ENCODE data around the gene DGAT2L6. TPM values are rescaled to one million over a fixed set of nuclear protein-coding genes. Genes with fewer than 3 reads are reported as not detected.
A peak's percentile ranks its signal among the peaks of the same experiment; 100 is the strongest.

Gene DGAT2L6
- total RNA-seq, 1 experiment from 2014 or later, result not detected

DNA sequence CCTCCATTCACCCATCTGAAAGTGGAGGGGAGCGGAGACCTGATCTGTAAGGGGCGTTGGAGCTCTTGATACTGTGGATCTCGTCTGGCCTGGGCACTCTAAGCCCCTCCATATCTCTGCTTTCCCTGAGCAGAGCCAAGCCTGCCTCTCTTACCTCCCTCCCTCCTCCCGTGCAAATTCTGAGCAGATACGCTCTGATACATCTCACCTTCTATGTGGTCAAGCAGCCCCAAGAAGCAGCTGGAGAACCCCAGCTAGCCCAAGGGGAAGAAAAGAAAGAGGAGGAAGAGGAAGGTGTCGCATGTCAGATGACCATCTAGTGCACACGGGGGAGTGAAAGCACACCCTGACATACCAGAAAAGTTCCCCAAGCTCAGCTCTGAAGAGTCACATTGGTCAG lies 1.9 kb upstream of the DGAT2L6 start:
- intact Hi-C loops (cut with micrococcal nuclease), result loop anchor here (2.0 kb wide), 1 partner anchor 43 kb away; the partner anchor contains the start of gene IGBP1
- no peaks in the 10 kb centered on the region for H3K9me3 ChIP-seq (ENCODE audit: low read length)
- no peaks in the 10 kb centered on the region for H3K79me2 ChIP-seq (ENCODE audit: low read length)
- peak overlapping the region; percentile 94; the same call in 1 of the 2 replicates for H3K27ac ChIP-seq (ENCODE audit: low read length)
- H3K27me3 ChIP-seq (ENCODE audit: low read length), result no peaks in the 10 kb centered on the region
- H3K4me3 ChIP-seq (ENCODE audit: low read length), result no peak overlapping the region
- peaks cover 38% of the 10 kb centered on the region for H3K4me1 ChIP-seq (ENCODE audit: insufficient read depth, low read length)
- no peaks in the 10 kb centered on the region for H3F3A ChIP-seq (ENCODE audit: low read length, unreplicated experiment)
- ATAC-seq (no peak), DNase-seq (no peak)
- H3K9ac ChIP-seq (ENCODE audit: low read length), result no peak overlapping the region
- no peaks in the 10 kb centered on the region for H4K20me1 ChIP-seq (ENCODE audit: low read length)
- ChIA-PET POLR2A (ENCODE audit: unreplicated experiment) (no interaction called here), CTCF (no interaction called here)
- no peak overlapping the region for H2AFZ ChIP-seq (ENCODE audit: low read length)
- no TSS peak for BruUV-seq (replicated peaks)
- H3K9me2 ChIP-seq (replicated peaks; ENCODE audit: low read length), result no peaks in the 10 kb centered on the region
- H3K4me2 ChIP-seq (ENCODE audit: low read length), result no peak overlapping the region
- TF ChIP-seq, protein P1, sequence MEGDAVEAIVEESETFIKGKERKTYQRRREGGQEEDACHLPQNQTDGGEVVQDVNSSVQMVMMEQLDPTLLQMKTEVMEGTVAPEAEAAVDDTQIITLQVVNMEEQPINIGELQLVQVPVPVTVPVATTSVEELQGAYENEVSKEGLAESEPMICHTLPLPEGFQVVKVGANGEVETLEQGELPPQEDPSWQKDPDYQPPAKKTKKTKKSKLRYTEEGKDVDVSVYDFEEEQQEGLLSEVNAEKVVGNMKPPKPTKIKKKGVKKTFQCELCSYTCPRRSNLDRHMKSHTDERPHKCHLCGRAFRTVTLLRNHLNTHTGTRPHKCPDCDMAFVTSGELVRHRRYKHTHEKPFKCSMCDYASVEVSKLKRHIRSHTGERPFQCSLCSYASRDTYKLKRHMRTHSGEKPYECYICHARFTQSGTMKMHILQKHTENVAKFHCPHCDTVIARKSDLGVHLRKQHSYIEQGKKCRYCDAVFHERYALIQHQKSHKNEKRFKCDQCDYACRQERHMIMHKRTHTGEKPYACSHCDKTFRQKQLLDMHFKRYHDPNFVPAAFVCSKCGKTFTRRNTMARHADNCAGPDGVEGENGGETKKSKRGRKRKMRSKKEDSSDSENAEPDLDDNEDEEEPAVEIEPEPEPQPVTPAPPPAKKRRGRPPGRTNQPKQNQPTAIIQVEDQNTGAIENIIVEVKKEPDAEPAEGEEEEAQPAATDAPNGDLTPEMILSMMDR (conservative IDR thresholded peaks at IDR 0.05; ENCODE audit: low read depth, low read length), result no peak
- TF ChIP-seq EZH2phosphoT487 (IDR thresholded peaks at IDR 0.05; ENCODE audit: borderline replicate concordance, low read length) (no peak), EZH2 (IDR thresholded peaks at IDR 0.05; ENCODE audit: low read length, unreplicated experiment) (no peak)
- no peaks in the 10 kb centered on the region for H3K36me3 ChIP-seq (ENCODE audit: low read depth, low read length)

DNA sequence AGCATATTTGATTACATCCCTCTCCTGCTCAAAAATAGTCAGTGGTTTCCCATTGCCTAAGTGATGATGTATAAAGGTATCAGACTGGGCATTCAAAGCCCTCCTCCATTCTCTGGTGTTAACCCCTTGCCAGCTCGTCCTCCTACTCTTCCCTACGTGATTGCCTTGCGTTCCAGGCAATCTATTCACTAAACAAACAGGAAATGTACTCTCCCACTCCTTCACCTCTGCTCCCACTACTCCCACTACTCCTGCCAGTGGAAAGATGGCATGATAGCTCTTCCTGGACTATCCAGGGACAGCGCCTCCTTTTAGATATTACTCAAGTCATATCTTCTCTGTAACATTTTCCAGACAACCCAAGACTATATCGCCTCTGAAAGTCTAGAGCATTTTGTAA lies 5.8 kb downstream of the DGAT2L6 start:
- Histone ChIP-seq H2AFZ (ENCODE audit: low read length) (no peak overlapping the region), H4K20me1 (ENCODE audit: low read length) (no peaks in the 10 kb centered on the region), H3K9ac (ENCODE audit: low read length) (no peak overlapping the region), H3K27ac (ENCODE audit: low read length) (peak overlapping the region; percentile 59), H3K79me2 (ENCODE audit: low read length) (no peaks in the 10 kb centered on the region), H3K27me3 (ENCODE audit: low read length) (no peaks in the 10 kb centered on the region), H3K9me2 (replicated peaks; ENCODE audit: low read length) (no peaks in the 10 kb centered on the region), H3K4me3 (ENCODE audit: low read length) (no peak overlapping the region), H3F3A (ENCODE audit: low read length, unreplicated experiment) (no peaks in the 10 kb centered on the region), H3K4me2 (ENCODE audit: low read length) (no peak overlapping the region), H3K4me1 (ENCODE audit: insufficient read depth, low read length) (peaks cover 5% of the 10 kb centered on the region), H3K36me3 (ENCODE audit: low read depth, low read length) (no peaks in the 10 kb centered on the region), H3K9me3 (ENCODE audit: low read length) (no peaks in the 10 kb centered on the region)
- intact Hi-C loops (cut with micrococcal nuclease), result no loop called here
- ATAC-seq, result peak; percentile 94
- peak; percentile 71 for DNase-seq
- no TSS peak for BruUV-seq (replicated peaks)
- POLR2A ChIA-PET (ENCODE audit: unreplicated experiment), result no interaction called here
- TF ChIP-seq, protein P1 (conservative IDR thresholded peaks at IDR 0.05; ENCODE audit: low read depth, low read length), result no peak
- TF ChIP-seq EZH2 (IDR thresholded peaks at IDR 0.05; ENCODE audit: low read length, unreplicated experiment) (no peak), EZH2phosphoT487 (IDR thresholded peaks at IDR 0.05; ENCODE audit: borderline replicate concordance, low read length) (no peak)
- CTCF ChIA-PET, result interaction anchor here (0.5 kb wide), 1 partner anchor 9 kb away, joined by 3 read pairs; no protein-coding TSS in a partner anchor

DNA sequence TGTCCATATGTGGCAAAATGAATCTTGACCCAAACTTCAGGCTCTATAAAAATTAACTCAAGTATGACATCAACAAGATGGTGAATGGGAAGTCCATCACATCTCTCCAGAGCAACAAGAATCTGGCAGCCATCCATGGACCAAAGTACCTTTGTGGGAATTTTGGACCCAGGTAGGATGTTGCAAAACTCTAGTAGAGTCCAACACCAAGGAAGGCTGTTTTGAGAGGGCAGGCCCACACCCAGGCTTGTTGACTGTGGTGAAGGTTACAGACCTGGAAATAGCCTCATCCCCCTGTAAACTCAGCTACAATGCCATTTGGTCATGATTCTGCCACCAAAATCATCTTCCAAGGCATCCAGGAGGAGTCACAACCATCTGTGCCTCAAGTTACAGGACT lies 12.9 kb downstream of the DGAT2L6 start:
- ATAC-seq (no peak), DNase-seq (no peak)
- H3K4me2 ChIP-seq (ENCODE audit: low read length), result no peak overlapping the region
- CTCF ChIA-PET, result no interaction called here
- no peaks in the 10 kb centered on the region for H3K79me2 ChIP-seq (ENCODE audit: low read length)
- POLR2A ChIA-PET (ENCODE audit: unreplicated experiment), result no interaction called here
- BruUV-seq (replicated peaks), result no TSS peak
- no peaks in the 10 kb centered on the region for H4K20me1 ChIP-seq (ENCODE audit: low read length)
- no peak overlapping the region for H3K27ac ChIP-seq (ENCODE audit: low read length)
- no peaks in the 10 kb centered on the region for H3K36me3 ChIP-seq (ENCODE audit: low read depth, low read length)
- no peaks in the 10 kb centered on the region for H3K4me1 ChIP-seq (ENCODE audit: insufficient read depth, low read length)
- TF ChIP-seq EZH2phosphoT487 (IDR thresholded peaks at IDR 0.05; ENCODE audit: borderline replicate concordance, low read length), result no peak
- no peak for TF ChIP-seq EZH2 (IDR thresholded peaks at IDR 0.05; ENCODE audit: low read length, unreplicated experiment)
- TF ChIP-seq, protein P1 (conservative IDR thresholded peaks at IDR 0.05; ENCODE audit: low read depth, low read length), result no peak
- H3K9me3 ChIP-seq (ENCODE audit: low read length), result no peaks in the 10 kb centered on the region
- intact Hi-C loops (cut with micrococcal nuclease), result no loop called here
- no peaks in the 10 kb centered on the region for H3F3A ChIP-seq (ENCODE audit: low read length, unreplicated experiment)
- no peaks in the 10 kb centered on the region for H3K27me3 ChIP-seq (ENCODE audit: low read length)
- H3K4me3 ChIP-seq (ENCODE audit: low read length), result no peak overlapping the region
- H3K9me2 ChIP-seq (replicated peaks; ENCODE audit: low read length), result no peaks in the 10 kb centered on the region
- H3K9ac ChIP-seq (ENCODE audit: low read length), result no peak overlapping the region
- H2AFZ ChIP-seq (ENCODE audit: low read length), result no peak overlapping the region

Measured in PC-3 (cell line).